ENCODE measurements around the gene BMPER. TPM values are rescaled to one million over a fixed set of nuclear protein-coding genes. Genes with fewer than 3 reads are reported as not detected.

Gene BMPER
- total RNA-seq, 1 donor from 2014 or later, result 7.4 TPM

DNA sequence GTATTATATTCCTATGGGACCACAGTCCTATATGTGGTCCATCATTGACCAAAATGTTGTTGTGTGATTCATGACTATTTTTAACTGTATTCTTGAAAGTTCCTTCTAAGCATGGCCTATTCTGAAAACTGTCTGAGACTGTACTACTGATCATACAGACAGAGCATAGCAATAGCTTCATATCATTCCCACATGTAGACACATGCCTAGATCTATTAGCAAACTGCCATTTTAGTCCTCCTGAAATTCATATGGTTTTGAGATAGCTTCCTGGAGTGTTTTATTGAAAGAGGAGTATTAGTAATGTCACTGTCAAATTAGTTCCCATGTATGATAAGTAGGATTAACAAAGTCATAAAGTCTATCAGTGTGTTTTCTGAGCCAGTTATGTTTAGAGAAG, 157.5 kb downstream of the BMPER start:
- intact Hi-C loops (cut with DNase I), result no loop called here

DNA sequence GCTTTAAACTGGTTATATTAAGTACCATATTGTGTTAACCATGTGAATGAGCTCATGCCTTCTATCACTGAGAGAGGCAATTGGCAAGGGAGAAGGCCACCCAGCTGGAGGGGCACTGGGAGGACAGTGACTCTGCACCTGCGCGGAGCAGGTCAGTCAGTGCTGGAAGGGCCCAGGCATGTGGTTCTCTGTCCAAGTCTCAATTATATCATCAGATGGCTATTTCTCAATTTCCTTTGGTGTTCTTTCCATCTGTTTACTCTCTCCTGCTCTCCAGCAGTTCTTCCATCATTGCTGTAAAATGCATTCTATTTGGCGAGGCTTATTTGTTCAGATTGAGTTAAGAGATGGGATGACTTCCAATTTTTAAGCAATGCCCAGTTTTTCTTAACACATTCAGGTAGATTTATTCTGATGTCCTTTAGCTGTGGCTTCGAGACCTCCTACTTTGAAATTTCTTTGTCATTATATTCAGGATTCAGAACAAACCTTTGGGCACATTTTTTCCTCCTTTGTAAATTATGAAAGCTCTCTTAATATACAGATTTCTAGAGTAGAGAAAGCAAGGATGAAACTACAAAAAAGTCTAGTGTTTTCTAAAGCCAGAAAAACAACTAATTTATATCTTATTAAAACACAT, 159.3 kb downstream of the BMPER start:
- DNase-seq, result no peak
- peak; percentile 51 to 83 for ATAC-seq
- no peaks in the 10 kb centered on the region for H3K9me3 ChIP-seq
- H3K27ac ChIP-seq, result no peak overlapping the region
- no peaks in the 10 kb centered on the region for H3K27me3 ChIP-seq (ENCODE audit: low read depth)
- intact Hi-C loops (cut with DNase I), result no loop called here
- H3K4me3 ChIP-seq, result no peak overlapping the region
- H3K4me1 ChIP-seq, result peaks cover 20% of the 10 kb centered on the region
- no peak for TF ChIP-seq CTCF (IDR thresholded peaks at IDR 0.05)
- H3K36me3 ChIP-seq, result no peaks in the 10 kb centered on the region

More for the DNA sequence above, 157.5 kb downstream of the BMPER start:
- no peak overlapping the region for H3K27ac ChIP-seq
- no peak overlapping the region for H3K4me3 ChIP-seq
- H3K36me3 ChIP-seq, result no peaks in the 10 kb centered on the region
- H3K4me1 ChIP-seq, result peaks cover 20% of the 10 kb centered on the region
- ATAC-seq (no peak), DNase-seq (no peak)
- H3K27me3 ChIP-seq (ENCODE audit: low read depth), result no peaks in the 10 kb centered on the region
- H3K9me3 ChIP-seq, result no peaks in the 10 kb centered on the region
- no peak for TF ChIP-seq CTCF (IDR thresholded peaks at IDR 0.05)

GRCh38 chr7:34066411-34066810, 161.1 kb downstream of the BMPER start:
- H3K27ac ChIP-seq, result no peak overlapping the region
- ATAC-seq (no peak), DNase-seq (no peak)
- H3K27me3 ChIP-seq (ENCODE audit: low read depth), result no peaks in the 10 kb centered on the region
- no peaks in the 10 kb centered on the region for H3K36me3 ChIP-seq
- H3K4me3 ChIP-seq, result no peak overlapping the region
- H3K9me3 ChIP-seq, result no peaks in the 10 kb centered on the region
- intact Hi-C loops (cut with DNase I), result no loop called here
- no peak for TF ChIP-seq CTCF (IDR thresholded peaks at IDR 0.05)
- peaks cover 18% of the 10 kb centered on the region for H3K4me1 ChIP-seq

- Histone ChIP-seq H3K4me1 (peaks cover 16% of the 10 kb centered on the region), H3K36me3 (no peaks in the 10 kb centered on the region), H3K27ac (no peak overlapping the region), H3K27me3 (ENCODE audit: low read depth) (no peaks in the 10 kb centered on the region), H3K4me3 (no peak overlapping the region), H3K9me3 (no peaks in the 10 kb centered on the region)
- no peak for DNase-seq
- peak; percentile 51 to 67 for ATAC-seq
- TF ChIP-seq CTCF (IDR thresholded peaks at IDR 0.05), result no peak
- intact Hi-C loops (cut with DNase I), result no loop called here
Measured at GRCh38 chr7:34067005-34067778, 161.9 kb downstream of the BMPER start.

DNA sequence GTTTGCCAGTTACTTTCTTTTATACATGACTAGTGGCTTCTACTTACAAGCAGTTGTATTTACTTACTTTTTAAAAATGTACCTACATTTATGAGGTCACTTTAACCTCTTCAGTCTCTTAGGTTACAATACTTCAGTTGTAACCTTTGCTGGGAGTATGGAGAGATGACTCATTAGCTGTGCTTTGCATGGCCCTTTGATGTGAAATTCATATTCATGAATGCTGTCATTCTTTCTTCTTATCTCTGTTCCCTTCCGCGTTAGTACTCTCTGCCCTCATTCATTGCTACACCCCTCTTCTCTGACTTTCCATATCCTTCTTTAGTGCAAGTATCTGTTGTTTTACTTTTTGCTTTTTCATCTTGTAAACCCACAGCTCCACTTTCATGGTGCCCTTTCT, 164.3 kb downstream of the BMPER start:
- ATAC-seq, result peak; percentile 43 to 77
- TF ChIP-seq CTCF (IDR thresholded peaks at IDR 0.05), result no peak
- no peak overlapping the region for H3K4me3 ChIP-seq
- H3K27ac ChIP-seq, result no peak overlapping the region
- intact Hi-C loops (cut with DNase I), result no loop called here
- no peaks in the 10 kb centered on the region for H3K9me3 ChIP-seq
- no peaks in the 10 kb centered on the region for H3K27me3 ChIP-seq (ENCODE audit: low read depth)
- peaks cover 9% of the 10 kb centered on the region for H3K4me1 ChIP-seq
- no peak for DNase-seq
- no peaks in the 10 kb centered on the region for H3K36me3 ChIP-seq

Data from lower lobe of right lung (tissue), 2 donors.